GM21526 (cell line): Measurements from ENCODE around the gene KIF5A.

Experiments used
- ATAC-seq: cut with Tn5 transposase; IDR thresholded peaks from one replicate; pipeline ENCODE4 v1.9.1; 2021; ENCODE audit warnings: moderate library complexity; ENCODE audit not compliant: unreplicated experiment, low FRiP score

The KIF5A gene

GRCh38 chr12:57531836-57532235, 18.0 kb upstream of the KIF5A start:
- ATAC-seq = no peak

GRCh38 chr12:57533108-57533507, 16.7 kb upstream of the KIF5A start:
- no peak for ATAC-seq

- ATAC-seq = no peak
Observed at GRCh38 chr12:57534250-57534649, 15.6 kb upstream of the KIF5A start.

- ATAC-seq = no peak
Observed at GRCh38 chr12:57534991-57535543, 14.8 kb upstream of the KIF5A start.

GRCh38 chr12:57535764-57536596, 13.9 kb upstream of the KIF5A start:
- no peak for ATAC-seq

GRCh38 chr12:57536597-57536942, 13.3 kb upstream of the KIF5A start:
- no peak for ATAC-seq

GRCh38 chr12:57539134-57539768, 10.6 kb upstream of the KIF5A start:
- no peak for ATAC-seq

- no peak for ATAC-seq
Observed at GRCh38 chr12:57541001-57541400, 8.8 kb upstream of the KIF5A start.

GRCh38 chr12:57541717-57542116, 8.1 kb upstream of the KIF5A start:
- no peak for ATAC-seq

- ATAC-seq = no peak
Observed at GRCh38 chr12:57543581-57543980, 6.3 kb upstream of the KIF5A start.

GRCh38 chr12:57545809-57546437, 3.9 kb upstream of the KIF5A start:
- no peak for ATAC-seq

- peak; percentile 96 for ATAC-seq
Observed at GRCh38 chr12:57546438-57547287, 3.2 kb upstream of the KIF5A start, which contains the start of gene DCTN2. TSS of gene DCTN2 (minus strand) at chr12:57547192. CDS start at chr12:57547063, 129 bp downstream.

GRCh38 chr12:57547288-57548012, 2.4 kb upstream of the KIF5A start:
- no peak for ATAC-seq

GRCh38 chr12:57548013-57548315, 1.9 kb upstream of the KIF5A start:
- ATAC-seq = no peak

GRCh38 chr12:57548488-57548887, 1.4 kb upstream of the KIF5A start:
- no peak for ATAC-seq

- ATAC-seq = no peak
Observed at GRCh38 chr12:57549203-57549908, 488 bp upstream of the KIF5A start.

GRCh38 chr12:57550641-57551549, 1.1 kb downstream of the KIF5A start:
- no peak for ATAC-seq

- ATAC-seq = no peak
Observed at GRCh38 chr12:57551637-57552305, 1.9 kb downstream of the KIF5A start.
